NCI-H128 (cell line): ENCODE measurements around the gene CTAG2.
"Not testable (repeated sequence)": the region's sequence is repeated elsewhere in the genome, so short reads cannot be mapped to it uniquely, and the experiment has no call there.

ENCODE experiments used
- DNase-seq: peaks from one replicate; lab custom pipeline; 2025; ENCODE audit not compliant: unreplicated experiment; lab: John Stamatoyannopoulos, UW

The CTAG2 gene

DNA sequence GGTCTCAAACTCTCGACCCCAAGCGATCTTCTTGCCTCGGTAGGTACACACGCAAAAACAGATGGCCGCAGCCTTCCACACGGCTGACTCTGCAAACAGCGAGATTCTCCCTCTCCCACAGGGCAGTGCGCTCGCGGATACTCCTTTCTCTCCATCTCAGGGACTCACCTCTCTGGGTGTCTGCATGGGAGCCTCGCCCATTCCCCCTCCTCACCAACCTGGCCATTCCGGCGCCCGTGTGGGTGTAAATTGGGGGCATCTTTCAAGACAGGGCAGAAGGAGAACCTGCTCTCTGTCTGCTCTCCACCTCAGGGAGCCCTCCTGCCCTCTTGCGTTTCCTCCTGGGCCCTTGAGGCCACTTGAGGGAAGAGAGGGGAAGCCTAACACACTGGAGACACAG, 4.4 kb downstream of the CTAG2 start:
- no peak for DNase-seq

DNA sequence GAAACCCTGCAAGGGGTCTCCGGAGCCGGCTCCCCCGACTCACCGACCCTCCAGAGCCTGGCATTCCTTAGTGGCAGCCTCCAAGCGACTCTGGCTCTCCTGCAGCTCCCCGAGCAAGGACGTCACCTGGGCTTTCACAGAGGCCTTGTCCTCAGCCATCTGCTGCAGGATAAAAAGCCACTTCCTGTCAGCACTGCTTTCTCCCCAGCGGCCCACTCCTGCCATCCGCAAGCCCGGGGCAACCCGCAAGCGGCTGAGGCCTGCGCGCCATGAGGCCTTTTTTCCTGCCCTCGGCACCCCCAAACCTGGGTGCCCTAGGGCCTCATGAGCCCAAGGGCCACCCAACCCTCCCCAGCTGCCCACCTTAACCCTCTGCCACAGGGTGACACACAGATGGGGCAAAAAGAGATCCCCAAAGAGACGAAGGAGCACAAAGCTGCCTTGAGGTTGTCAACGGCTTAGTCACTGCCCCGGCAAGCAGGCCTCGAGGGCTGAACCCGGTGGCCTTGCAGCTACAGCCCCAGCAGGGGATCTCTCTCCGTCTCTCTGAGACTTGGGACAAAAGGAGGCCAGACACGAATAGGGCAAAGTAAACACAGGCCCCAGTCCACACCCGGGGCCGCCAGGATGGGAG, 7.5 kb downstream of the CTAG2 start:
- DNase-seq, result not testable (repeated sequence)

DNA sequence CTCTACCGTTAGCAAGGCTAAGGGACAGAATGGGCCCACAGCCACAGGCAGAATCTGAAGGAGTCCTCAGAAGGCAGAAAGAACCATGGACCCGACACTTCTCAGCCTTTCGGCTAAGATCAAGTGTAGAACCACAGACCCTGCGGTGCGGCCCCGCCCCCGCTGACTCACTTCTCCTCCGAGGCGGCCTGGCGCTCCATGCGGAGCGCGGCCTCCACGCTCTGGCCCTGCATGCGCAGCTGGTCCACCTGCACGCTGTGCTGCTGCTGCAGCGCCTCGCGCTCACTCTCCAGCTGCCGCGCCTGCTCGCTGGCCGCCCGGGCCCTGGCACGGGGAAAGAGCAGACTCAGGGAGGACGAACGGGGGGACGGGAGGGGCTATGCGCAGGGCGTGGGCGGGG, 9.7 kb downstream of the CTAG2 start:
- DNase-seq, result not testable (repeated sequence)

DNA sequence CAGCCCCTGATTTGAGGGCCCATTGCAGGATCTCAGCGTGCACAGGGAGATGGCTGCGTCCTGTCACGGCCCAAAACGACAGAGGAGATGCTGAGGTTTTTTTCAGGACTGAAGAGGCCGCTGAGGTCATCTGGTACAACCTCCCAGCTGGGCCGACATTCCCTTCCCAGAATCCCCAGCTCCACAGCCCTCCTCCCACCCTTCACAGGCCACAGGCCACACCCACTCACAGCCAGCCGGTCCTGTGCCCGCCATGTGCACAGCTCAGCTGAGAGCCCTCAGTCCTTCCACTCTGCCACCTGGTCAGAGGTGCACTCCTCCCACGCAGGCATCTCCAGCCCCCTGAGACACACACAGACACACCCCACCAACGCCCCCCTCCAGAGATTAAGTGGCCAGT, 11.6 kb downstream of the CTAG2 start:
- DNase-seq, result not testable (repeated sequence)

DNA sequence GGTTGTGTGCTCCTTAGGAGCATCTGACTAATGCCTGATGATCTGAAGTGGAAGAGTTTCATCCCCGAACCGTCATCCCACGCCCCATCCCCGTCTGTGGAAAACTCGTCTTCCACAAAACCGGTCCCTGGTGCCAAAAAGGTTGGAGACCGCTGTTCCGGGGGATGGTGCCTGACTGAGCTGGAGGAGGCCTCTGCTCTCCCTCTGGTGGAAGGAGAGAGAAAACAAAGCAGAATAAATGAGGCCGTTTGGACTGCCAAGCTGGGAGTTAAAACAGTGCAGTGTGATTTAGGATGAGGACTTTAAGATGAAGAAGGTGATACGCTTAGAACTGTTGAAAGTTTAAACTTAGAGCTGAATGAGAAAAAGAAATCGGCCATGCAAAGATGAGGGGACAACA, 19.7 kb downstream of the CTAG2 start:
- DNase-seq, result not testable (repeated sequence)

DNA sequence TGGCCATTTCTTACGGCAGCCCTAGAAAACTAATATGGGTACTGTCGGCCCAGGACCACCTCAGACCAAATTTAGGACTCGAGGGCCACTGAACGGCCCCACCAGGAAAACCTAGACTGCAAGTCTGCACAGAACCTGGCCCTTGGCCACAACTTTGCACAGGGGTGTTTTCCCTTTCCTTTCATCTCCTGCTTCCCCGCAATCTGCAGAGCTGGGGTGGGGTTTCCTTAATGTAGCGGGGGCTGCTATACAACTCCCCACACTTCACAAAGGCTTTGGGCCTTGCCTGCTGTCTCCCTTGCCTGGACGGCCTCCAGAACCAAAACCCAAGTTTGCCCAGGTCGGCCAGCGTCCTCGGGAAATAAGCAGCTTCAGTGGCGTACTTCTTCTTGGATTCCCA, 22.4 kb downstream of the CTAG2 start:
- DNase-seq, result not testable (repeated sequence)

DNA sequence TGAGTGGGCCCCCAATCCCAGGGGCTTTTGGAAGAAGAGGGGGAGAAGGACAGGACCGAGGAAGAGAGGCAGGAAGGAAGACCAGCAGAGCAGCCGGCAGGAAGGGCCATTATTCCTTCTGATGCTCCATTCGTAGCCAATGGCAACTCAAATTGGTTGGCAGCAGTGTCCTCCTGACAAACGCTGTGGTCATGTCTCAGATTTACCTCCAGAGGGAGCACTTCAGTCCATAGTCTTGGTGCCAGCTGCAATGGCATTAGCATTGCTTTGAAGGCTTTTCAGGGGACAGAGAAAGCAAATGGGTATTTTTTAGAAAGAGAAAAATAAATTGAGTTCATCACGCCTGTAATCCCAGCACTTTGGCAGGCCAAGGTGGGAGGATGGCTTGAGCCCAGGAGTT, 24.4 kb downstream of the CTAG2 start:
- DNase-seq, result not testable (repeated sequence)

DNA sequence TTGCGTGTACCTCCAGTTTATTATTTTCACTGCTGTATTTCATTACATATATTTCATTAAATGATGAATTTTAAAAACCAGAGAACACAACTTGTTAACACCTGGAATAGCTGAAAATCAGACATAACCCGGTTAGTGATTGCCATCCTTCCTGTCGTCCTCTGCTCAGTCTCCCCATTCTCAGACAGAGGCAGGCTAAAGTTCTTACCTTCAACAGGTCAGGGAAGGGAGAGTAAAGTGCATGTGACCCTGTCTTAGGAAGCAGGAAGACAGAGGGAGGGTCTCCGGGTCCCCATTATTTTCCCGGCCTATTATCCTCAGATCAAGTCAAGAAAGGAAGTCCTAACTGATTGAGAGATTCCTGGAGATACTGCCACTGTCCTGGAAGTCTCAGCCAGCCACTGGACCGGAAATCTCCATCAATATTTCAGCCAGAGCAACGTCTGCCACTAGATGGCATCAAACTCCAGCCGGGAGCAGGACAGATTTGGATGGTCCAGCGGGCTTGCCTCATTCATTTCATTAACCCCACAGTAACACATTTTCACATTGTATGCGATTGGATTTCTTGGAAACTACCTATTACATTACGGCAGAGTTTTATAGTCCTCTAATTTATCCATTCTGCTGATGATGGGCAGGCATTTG, 32.5 kb downstream of the CTAG2 start:
- not testable (repeated sequence) for DNase-seq

DNA sequence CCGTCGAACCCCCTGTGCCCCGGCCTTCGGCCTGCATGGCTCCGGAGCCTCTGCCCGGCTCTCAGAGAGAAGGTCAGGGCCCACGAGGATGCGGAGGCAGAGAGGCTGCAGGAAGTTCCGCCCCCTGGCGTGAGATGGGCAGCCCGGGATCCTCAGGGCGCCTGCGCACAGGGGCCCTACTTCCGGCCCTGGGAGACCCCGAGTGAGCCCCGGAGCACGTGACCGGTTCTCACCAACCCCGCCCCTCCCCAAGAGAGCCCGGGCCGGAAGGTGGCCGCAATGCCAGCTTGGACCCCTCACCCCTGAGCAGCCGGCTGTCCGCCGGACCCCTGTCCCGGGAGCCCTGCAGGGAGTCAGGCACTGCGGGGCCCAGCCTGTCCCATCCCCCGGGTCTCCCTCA, 34.2 kb downstream of the CTAG2 start, which contains the start of gene CTAG1B:
Gene CTAG1B (minus strand): TSS at position 101 of the 400 bp plus-strand sequence. CDS start 64 bp downstream, at position 37.
- not testable (repeated sequence) for DNase-seq

DNA sequence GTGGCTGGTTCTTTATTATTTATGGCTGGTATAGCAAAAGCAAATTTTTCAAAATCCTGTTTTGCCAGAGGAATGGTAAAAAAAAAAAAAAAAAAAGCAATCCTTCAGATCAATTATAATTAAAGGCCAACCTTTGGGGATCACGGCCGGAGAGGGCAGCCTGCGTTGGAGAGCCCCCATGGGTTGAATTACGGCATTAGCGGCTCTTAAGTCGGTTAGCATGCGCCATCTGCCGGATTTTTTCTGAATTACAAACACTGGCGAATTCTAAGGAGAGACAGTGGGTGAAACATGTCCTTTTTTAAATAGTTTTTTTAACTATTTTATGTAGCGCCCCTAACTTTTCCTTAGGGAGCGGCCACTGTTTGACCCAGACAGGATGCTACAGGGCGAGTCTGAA, 39.8 kb downstream of the CTAG2 start:
- not testable (repeated sequence) for DNase-seq

DNA sequence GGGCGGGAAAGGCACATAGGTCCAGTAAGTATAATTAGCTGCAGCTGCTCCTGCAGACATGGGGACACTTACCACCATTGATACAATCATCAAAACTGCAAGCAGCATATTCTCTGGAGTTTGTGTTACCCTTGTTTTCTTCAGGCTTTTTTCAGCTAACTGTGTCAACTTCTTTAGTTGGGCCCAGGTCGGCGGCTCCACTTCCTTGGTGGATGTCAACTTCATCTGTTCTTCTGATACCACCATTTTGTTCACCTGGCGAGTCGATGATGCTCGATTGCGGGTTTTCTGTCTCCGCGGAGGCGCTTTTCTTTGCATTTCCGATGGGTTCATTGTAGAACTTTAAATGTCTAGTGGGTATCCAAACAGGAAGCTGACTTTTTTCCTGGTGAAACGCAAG, 42.2 kb downstream of the CTAG2 start:
- DNase-seq, result not testable (repeated sequence)

DNA sequence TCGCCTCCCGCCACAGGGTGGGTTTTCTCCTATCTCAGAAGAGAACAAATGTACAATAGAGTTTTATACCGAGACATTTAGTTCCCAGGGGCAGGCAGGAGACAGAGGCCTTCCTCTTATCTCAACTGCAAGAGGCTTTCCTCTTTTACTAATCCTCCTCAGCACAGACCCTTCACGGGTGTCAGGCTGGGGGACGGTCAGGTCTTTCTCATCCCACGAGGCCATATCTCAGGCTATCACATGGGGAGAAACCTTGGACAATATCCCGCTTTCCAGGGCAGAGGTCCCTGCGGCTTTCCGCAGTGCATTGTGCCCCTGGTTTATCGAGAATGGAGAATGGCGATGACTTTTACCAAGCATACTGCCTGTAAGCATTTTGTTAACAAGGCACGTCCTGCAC, 44.6 kb downstream of the CTAG2 start:
- DNase-seq, result not testable (repeated sequence)

DNA sequence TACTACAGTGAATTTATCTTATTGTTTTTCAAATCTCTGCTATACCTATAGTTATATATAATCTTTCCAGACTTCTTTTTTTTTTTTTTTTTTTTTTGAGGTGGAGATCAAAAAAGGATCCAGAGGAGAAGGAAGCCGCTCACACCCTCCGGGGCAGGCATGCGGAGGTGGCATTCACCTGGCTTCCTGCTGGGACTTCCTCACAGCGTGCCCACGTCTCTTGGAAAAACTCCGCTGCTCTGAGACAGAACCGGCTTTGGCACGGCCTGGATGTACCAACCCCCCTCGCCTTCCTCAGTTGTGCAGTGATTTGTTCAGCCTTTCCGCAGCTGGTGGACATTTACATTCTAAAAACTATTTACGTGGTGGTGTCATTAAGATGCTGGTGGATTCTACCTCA, 45.4 kb downstream of the CTAG2 start:
- DNase-seq, result not testable (repeated sequence)

DNA sequence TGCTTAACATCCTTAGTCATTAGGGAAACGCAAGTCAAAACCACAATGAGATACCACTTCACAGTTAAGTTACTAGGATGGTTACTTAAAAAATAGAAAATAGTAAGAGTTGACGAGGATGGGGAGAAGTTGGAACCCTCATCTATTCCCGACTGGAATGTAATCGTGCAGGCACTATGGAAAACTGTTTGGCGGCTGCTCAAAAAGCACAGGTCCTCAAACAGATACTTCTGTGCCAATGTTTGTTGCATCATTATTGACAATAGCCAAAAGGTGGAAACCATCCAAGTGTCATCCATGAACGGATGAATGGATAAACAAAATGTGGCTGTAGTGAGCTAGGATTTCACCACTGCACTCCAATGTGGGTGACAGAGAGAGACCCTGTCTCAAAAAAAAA, 46.0 kb downstream of the CTAG2 start:
- DNase-seq, result no peak

DNA sequence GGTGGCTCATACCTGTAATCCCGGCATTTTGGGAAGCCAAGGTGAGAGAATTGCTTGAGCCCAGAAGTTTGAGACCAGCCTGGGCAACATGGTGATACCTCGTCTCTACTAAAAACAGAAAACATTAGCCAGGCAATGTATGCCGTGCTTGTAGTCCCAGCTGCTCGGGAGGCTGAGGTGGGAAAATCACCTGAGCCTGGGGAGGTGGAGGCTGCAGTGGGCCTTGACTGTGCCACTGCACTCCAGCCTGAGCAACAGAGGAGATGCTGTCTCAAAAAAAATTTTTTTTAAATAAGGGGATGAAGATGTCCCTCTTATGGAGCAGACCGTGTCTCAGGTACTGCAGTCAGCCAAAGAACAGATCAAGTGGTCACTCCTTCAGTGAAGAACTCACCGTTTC, 47.8 kb downstream of the CTAG2 start:
- DNase-seq, result no peak

DNA sequence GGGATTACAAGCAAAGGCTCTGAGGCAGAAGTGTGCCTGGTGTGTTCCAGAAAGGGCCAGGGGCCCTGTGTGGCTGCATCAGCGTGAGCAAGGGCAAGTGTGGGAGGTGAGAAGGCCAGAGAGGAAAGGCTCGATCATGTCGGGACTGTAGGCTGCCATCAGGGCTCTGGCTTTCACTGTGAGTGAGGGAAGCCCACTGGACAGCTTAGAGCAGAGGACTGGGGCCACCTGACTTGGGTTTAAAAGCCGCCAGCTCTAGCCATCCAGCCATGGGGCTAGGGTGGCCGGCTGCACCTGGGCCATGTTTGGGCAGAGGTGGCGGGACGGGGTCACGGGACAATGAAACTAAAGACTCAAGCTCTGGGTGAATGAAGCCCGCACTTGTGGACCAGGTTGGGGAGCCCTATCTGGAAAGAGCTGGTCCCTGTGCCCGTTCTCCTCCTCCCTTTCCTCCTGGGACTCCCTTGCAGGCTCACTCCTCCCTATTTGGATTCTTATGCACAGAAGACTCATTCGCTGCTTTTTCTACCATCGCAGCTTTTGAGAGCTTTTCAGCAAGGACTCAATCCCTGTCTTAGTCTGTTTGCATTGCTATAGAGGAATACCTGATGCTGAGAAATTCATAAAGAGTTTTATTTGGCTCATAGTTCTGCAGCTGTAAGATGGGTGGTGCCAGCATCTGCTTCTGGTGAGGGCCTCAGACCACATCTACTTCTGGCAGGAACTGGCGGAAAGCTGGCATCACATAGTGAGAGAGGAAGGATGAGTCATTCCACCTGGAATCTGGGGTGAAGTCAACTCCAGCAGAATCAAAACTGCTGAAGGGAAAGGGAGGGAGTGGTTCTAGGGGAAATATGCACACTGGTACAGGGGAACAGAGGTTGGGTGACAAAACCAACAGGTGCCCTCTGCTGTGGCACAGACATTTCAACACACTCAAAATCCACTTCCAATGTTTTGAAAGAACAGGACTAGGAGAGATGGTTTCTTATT, 49.6 kb downstream of the CTAG2 start:
- no peak for DNase-seq

DNA sequence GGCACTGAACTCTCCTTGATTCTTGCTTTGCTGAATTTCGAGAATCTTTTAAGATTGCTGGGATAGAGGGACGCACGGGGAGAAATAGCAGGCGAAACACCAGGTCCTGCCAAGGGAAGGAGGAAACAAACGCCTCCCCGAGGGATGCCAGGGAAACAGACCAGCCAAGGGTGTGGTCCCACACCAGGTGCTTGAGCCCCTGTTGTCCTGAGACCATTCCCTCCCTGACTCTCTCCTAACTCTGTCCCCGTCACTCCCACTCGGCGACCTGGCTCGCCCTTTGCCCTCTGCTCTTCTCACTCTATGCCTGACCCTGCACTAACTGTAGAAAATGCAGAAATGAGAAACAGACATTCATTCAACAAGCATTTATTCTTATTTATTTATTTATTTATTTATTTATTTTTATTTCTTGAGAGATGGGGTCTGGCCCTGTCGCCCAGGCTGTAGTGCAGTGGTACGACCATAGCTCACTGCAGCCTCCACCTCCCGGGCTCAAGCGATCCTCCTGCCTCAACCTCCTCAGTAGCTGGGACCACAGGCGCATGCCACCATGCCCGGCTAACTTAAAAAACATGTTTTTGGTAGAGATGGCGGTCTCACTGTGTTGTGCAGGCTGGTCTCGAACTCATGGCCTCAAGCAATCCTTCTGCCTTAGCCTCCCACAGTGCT, 50.5 kb downstream of the CTAG2 start:
- no peak for DNase-seq

DNA sequence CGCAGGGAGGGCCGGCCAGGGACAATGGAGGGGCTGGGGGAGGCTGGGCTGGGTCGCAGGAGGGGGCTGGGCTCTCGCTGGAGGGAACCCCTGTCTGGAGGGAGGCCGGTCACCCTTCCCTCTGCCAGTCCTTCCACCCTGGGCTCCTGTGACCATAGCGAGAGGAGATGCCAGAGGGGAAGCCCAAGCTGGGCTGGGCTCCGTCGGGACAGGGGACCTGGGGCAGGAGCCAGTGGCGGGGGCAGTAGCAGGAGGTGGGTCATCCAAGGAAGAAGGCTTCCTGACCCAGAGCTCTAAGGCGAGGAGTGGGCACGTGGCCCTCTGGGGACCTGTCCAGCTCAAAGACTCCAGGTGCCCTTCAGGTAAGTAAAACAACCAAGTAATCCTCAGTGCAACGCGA, 51.2 kb downstream of the CTAG2 start:
- no peak for DNase-seq
